Sigmoid colon (tissue), 3 donors: ENCODE measurements around the gene SUSD1.
"Not testable (repeated sequence)": the region's sequence is repeated elsewhere in the genome, so short reads cannot be mapped to it uniquely, and the experiment has no call there.

Experiments used
- POLR2A ChIP-seq, 2 donors: fragments of 450-650 bp; IDR thresholded peaks; one replicate each; pipeline ENCODE4 v1.6.1; 2016; ENCODE audit warnings: antibody characterized with exemption in 2 of 2, mild to moderate bottlenecking in 2 of 2, moderate library complexity in 2 of 2
- TF ChIP-seq, protein P1 (sequence below), 4 experiments: fragments of 450-650 bp in 3 of 4; fragments of 200-600 bp in 1 of 4; IDR thresholded peaks; one replicate each; pipeline ENCODE4 v1.5.1; 2016 to 2019; ENCODE audit warnings: antibody characterized with exemption in 4 of 4, mild to moderate bottlenecking in 3 of 4, moderate library complexity in 2 of 4

GRCh38 chr9:112190320-112190719, 15.2 kb upstream of the SUSD1 start:
- TF ChIP-seq POLR2A (IDR thresholded peaks at IDR 0.05) = not testable (repeated sequence)
- TF ChIP-seq, protein P1, sequence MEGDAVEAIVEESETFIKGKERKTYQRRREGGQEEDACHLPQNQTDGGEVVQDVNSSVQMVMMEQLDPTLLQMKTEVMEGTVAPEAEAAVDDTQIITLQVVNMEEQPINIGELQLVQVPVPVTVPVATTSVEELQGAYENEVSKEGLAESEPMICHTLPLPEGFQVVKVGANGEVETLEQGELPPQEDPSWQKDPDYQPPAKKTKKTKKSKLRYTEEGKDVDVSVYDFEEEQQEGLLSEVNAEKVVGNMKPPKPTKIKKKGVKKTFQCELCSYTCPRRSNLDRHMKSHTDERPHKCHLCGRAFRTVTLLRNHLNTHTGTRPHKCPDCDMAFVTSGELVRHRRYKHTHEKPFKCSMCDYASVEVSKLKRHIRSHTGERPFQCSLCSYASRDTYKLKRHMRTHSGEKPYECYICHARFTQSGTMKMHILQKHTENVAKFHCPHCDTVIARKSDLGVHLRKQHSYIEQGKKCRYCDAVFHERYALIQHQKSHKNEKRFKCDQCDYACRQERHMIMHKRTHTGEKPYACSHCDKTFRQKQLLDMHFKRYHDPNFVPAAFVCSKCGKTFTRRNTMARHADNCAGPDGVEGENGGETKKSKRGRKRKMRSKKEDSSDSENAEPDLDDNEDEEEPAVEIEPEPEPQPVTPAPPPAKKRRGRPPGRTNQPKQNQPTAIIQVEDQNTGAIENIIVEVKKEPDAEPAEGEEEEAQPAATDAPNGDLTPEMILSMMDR (IDR thresholded peaks at IDR 0.05) = not testable (repeated sequence)
